HepG2 (cell line): ENCODE measurements around the gene JMJD6. TPM values are rescaled to one million over a fixed set of nuclear protein-coding genes. Genes with fewer than 3 reads are reported as not detected.

Experiments used
- CREB3 ChIP-seq: sonication (generic); formaldehyde crosslinking; IDR thresholded peaks from 2 replicates; pipeline ENCODE4 v1.5.0; 2020; ENCODE audit warnings: missing genetic modification reagents
- E2F2 ChIP-seq: sonication (generic); formaldehyde crosslinking; IDR thresholded peaks from 2 replicates; pipeline ENCODE4 v1.4.0; 2020; ENCODE audit warnings: missing genetic modification reagents, borderline replicate concordance
- EEA1 ChIP-seq: sonication (generic); formaldehyde crosslinking; IDR thresholded peaks from 2 replicates; pipeline ENCODE4 v1.5.1; 2020; ENCODE audit warnings: mild to moderate bottlenecking, missing genetic modification reagents, borderline replicate concordance
- FOSL1 ChIP-seq: sonication (generic); formaldehyde crosslinking; IDR thresholded peaks from 2 replicates; pipeline ENCODE4 v1.9.0; 2021; ENCODE audit warnings: missing genetic modification reagents, borderline replicate concordance
- HOXD1 ChIP-seq: sonication (generic); formaldehyde crosslinking; IDR thresholded peaks from 2 replicates; pipeline ENCODE4 v1.5.0; 2020; ENCODE audit warnings: missing genetic modification reagents
- KLF6 ChIP-seq: IDR thresholded peaks from 2 replicates; pipeline ENCODE4 v1.8.0; 2016; ENCODE audit warnings: missing biosample characterization, missing genetic modification reagents
- MZF1 ChIP-seq: sonication (generic); formaldehyde crosslinking; IDR thresholded peaks from 2 replicates; pipeline ENCODE4 v1.8.1; 2023; ENCODE audit warnings: mild to moderate bottlenecking, missing genetic modification reagents, borderline replicate concordance
- PREB ChIP-seq: sonication (generic); formaldehyde crosslinking; IDR thresholded peaks from 2 replicates; pipeline ENCODE4 v1.4.0; 2020; ENCODE audit warnings: missing genetic modification reagents
- SMAD3 ChIP-seq: sonication (generic); formaldehyde crosslinking; IDR thresholded peaks from 2 replicates; pipeline ENCODE4 v1.4.0; 2020; ENCODE audit warnings: missing genetic modification reagents
- TRIM22 ChIP-seq: fragments of 450-650 bp; IDR thresholded peaks from 2 replicates; pipeline ENCODE4 v1.6.1; 2017
- ZBTB46 ChIP-seq: sonication (generic); formaldehyde crosslinking; IDR thresholded peaks from 2 replicates; pipeline ENCODE4 v1.4.0; 2020; ENCODE audit warnings: mild to moderate bottlenecking, missing genetic modification reagents, borderline replicate concordance
- ZC3H4 ChIP-seq: sonication (generic); formaldehyde crosslinking; IDR thresholded peaks from 2 replicates; pipeline ENCODE4 v1.4.0; 2020; ENCODE audit warnings: missing genetic modification reagents, borderline replicate concordance
- ZFAT ChIP-seq: sonication (generic); formaldehyde crosslinking; conservative IDR thresholded peaks from 2 replicates; pipeline ENCODE4 v1.8.1; 2023; ENCODE audit warnings: missing genetic modification reagents, inconsistent platforms
- ZFP90 ChIP-seq: sonication (generic); formaldehyde crosslinking; IDR thresholded peaks from 2 replicates; pipeline ENCODE4 v1.8.0; 2022; ENCODE audit warnings: missing genetic modification reagents, mild to moderate bottlenecking, inconsistent platforms, borderline replicate concordance
- ZNF503 ChIP-seq: sonication (generic); formaldehyde crosslinking; IDR thresholded peaks from 2 replicates; pipeline ENCODE4 v1.4.0; 2020; ENCODE audit warnings: missing genetic modification reagents
- ZNF510 ChIP-seq: sonication (generic); formaldehyde crosslinking; IDR thresholded peaks from 2 replicates; pipeline ENCODE4 v1.4.0; 2020; ENCODE audit warnings: low read depth, mild to moderate bottlenecking, missing genetic modification reagents
- ZNF615 ChIP-seq: sonication (generic); formaldehyde crosslinking; IDR thresholded peaks from 2 replicates; pipeline ENCODE4 v1.5.0; 2020; ENCODE audit warnings: mild to moderate bottlenecking, missing genetic modification reagents, borderline replicate concordance
- ZNF781 ChIP-seq: sonication (generic); formaldehyde crosslinking; IDR thresholded peaks from 2 replicates; pipeline ENCODE4 v1.5.1; 2020; ENCODE audit warnings: borderline replicate concordance, mild to moderate bottlenecking, missing genetic modification reagents; ENCODE audit errors: not compliant biosample characterization
- ZNF790 ChIP-seq: sonication (generic); formaldehyde crosslinking; IDR thresholded peaks from 2 replicates; pipeline ENCODE4 v1.8.0; 2022; ENCODE audit warnings: missing genetic modification reagents, mild to moderate bottlenecking, borderline replicate concordance
- polyA plus RNA-seq, 8 experiments: library from polyadenylated mRNA; depleted of rRNA in 3 of 8; stranded (reverse) in 7 of 8; unstranded in 1 of 8; fragments of >200 nt; fragmentation: Illumina TruSeq in 4 of 8; extraction: Trizol in 4 of 8; gene quantifications; 2 replicates each; pipeline versions ENCODE4 v1.2.1 to v1.2.3, GENCODE V29; 2011 to 2016; ENCODE audit warnings: low read depth in 4 of 8, missing spikeins in 1 of 8, mixed read lengths in 1 of 8; ENCODE audit not compliant: insufficient read depth in 1 of 8
- total RNA-seq, 5 experiments: library from RNA; depleted of rRNA; stranded (reverse); fragments of >200 nt; fragmentation: Illumina TruSeq; extraction: Trizol; gene quantifications; 2 replicates each; pipeline ENCODE4 v1.2.3, GENCODE V29; 2016; ENCODE audit warnings: low read depth in 1 of 5

The JMJD6 gene
- total and polyA plus RNA-seq, 2 of the 13 experiments (the other 11 are each of a cell fraction or from before 2014, with no cell fraction given) = 33.6 to 41.0 TPM

GRCh38 chr17:76681222-76682137 lies 44.9 kb downstream of the JMJD6 start (continued):
- TF ChIP-seq EEA1 (CRISPR knock-in tag) (no peak), ZBTB46 (CRISPR knock-in tag) (no peak), ZNF503 (no peak), HOXD1 (no peak), ZNF615 (no peak), MZF1 (CRISPR knock-in tag) (0 out of 2 replicates have a peak, but pooled peaks have one; percentile 61), E2F2 (CRISPR knock-in tag) (no peak), ZFP90 (CRISPR knock-in tag) (no peak), FOSL1 (CRISPR knock-in tag) (no peak), ZNF510 (CRISPR knock-in tag) (no peak), SMAD3 (no peak), CREB3 (no peak), ZC3H4 (CRISPR knock-in tag) (no peak), ZNF781 (no peak), TRIM22 (no peak), ZFAT (CRISPR knock-in tag) (no peak), PREB (no peak), ZNF790 (CRISPR knock-in tag) (no peak), KLF6 (CRISPR knock-in tag) (no peak)
